GM19193 (cell line): ENCODE data around the gene CAMSAP1.

ENCODE experiments used
- POLR2A ChIP-seq: IDR thresholded peaks from 4 replicates; pipeline ENCODE4 v1.6.1; 2011; ENCODE audit not compliant: insufficient read depth, insufficient read length; ENCODE audit errors: extremely low read depth

Gene CAMSAP1, protein sequence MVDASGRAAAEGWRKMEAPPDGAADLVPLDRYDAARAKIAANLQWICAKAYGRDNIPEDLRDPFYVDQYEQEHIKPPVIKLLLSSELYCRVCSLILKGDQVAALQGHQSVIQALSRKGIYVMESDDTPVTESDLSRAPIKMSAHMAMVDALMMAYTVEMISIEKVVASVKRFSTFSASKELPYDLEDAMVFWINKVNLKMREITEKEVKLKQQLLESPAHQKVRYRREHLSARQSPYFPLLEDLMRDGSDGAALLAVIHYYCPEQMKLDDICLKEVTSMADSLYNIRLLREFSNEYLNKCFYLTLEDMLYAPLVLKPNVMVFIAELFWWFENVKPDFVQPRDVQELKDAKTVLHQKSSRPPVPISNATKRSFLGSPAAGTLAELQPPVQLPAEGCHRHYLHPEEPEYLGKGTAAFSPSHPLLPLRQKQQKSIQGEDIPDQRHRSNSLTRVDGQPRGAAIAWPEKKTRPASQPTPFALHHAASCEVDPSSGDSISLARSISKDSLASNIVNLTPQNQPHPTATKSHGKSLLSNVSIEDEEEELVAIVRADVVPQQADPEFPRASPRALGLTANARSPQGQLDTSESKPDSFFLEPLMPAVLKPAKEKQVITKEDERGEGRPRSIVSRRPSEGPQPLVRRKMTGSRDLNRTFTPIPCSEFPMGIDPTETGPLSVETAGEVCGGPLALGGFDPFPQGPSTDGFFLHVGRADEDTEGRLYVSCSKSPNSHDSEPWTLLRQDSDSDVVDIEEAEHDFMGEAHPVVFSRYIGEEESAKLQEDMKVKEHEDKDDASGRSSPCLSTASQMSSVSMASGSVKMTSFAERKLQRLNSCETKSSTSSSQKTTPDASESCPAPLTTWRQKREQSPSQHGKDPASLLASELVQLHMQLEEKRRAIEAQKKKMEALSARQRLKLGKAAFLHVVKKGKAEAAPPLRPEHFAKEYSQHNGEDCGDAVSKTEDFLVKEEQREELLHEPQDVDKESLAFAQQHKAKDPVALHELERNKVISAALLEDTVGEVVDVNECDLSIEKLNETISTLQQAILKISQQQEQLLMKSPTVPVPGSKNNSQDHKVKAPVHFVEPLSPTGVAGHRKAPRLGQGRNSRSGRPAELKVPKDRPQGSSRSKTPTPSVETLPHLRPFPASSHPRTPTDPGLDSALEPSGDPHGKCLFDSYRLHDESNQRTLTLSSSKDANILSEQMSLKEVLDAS (N-terminal part only)

DNA sequence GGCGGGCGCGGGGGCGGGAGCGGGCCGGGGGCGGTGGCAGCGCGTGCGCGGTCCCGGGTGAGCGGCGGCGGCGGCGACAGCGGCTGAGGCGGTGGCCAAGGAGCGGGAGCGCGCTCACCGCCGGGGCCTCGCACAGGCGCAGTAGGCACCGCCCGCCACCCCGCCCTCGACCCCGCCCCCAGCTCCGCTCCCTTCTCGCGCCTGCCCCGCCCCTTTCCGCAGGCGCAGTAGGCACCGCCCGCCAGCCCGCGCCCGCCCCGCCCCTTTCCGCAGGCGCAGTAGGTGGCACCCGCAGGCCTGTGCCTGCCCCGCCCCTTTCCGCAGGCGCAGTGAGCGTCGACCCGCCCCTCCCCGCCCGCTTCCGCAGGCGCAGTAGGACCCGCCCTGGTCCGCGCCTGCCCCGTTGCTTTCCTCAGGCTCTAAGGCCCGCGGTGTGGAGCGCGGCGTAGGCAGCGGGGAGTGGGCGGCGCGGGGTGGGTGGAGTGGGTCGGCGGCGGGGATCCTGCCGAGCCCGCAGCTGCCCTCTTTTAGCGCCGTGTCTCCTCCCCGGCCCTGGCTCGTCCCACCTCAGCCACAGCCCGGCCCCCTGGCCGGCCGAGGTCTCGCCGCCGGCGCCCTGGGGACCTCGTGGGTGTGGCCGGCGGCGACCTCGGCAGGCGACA, at the start of gene CAMSAP1:
Gene CAMSAP1 (minus strand): TSS at position 116 of the 662 bp plus-strand sequence. CDS start 387 bp downstream, outside the sequence.
- peak; percentile 59 for TF ChIP-seq POLR2A

DNA sequence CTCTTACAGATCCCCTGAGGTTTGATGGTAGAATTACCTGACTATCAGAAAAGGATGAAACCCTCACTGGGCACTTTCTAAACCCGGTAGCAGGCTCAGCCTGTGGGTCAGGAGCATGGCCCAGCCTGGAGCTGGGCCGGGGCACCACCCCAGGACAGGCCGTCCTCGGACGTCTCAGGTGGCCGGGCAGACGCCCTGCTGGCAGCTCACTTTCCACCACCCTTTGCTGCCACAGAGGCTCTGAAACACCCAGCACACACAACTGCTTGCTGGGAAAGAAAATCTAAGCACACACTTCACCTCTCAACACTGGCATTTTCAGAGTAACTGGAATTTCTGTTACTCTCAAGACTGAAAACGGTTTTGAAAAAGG, 49.4 kb upstream of the CAMSAP1 start:
- TF ChIP-seq POLR2A: no peak

DNA sequence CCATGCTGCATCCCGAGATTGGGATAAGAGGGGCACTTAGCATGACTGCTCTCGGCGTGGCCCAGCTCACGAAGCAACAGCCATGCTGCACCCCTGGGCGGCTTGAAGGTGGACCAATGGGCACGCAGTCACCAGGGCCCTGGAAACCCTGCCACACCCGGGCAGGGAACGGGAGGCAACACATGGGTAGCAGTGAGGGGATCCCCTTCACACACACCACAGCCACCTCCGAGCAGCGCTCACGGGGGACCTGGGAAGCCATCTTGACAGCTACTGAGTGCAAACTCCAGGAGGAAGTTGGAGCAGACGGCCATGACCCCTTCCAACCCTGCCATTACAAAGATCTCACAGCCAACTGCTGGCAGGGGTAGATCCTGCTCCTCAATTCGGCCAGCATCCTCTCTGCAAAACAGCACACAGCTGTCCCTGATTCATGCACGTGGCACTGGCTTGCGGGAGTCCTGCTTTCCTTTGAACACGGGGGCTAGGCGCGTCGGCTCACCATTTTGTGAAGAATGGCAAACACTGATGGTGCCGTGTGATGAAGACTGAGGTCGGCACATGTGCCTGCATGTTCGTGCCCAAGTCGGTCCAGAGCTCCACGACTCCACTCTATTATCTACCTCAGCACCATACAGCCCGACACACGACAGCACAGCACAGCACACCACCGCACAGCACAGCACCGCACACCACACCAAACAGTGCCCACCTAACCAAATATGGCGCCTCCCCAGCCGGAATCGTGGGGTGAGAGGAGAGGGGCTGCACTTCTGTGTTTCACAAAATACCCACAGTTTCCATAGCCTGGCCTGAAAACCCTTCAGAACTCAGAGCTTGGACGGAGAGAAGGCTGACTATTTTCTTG, 48.8 kb upstream of the CAMSAP1 start:
- no peak for TF ChIP-seq POLR2A

GRCh38 chr9:135952664-135953206, 45.4 kb upstream of the CAMSAP1 start:
- TF ChIP-seq POLR2A: no peak

GRCh38 chr9:135951889-135952663, 44.7 kb upstream of the CAMSAP1 start:
- no peak for TF ChIP-seq POLR2A

DNA sequence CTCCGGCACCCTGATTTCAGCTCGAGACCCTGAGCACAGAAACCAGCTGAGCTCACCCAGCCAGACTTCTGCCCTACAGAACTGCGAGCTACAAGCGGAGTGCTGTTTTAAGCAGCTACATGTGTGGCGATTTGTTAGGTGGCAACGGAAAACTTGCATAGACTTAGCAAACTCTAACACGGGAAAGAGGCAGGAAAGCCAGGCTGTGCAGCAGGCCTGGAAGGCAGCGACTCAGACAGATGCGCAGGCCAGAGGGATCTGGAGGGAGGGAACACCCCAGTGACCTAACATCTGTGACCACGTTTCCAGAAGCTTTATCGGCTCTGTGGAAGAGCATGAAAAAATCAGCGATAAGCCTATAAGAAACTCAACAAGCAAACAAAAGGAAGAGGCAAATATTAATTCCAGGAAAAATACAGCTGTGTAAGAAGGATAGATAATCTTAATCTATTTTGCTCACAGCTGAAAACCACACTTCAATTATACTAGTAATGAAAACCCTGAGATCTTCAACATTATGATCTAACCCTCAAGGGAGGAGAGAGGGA, 42.9 kb upstream of the CAMSAP1 start:
- no peak for TF ChIP-seq POLR2A

- no peak for TF ChIP-seq POLR2A
Observed at GRCh38 chr9:135949501-135950134, 42.3 kb upstream of the CAMSAP1 start.

GRCh38 chr9:135948968-135949367, 41.6 kb upstream of the CAMSAP1 start:
- TF ChIP-seq POLR2A: no peak

- TF ChIP-seq POLR2A: no peak
Observed at GRCh38 chr9:135948446-135948845, 41.1 kb upstream of the CAMSAP1 start.

DNA sequence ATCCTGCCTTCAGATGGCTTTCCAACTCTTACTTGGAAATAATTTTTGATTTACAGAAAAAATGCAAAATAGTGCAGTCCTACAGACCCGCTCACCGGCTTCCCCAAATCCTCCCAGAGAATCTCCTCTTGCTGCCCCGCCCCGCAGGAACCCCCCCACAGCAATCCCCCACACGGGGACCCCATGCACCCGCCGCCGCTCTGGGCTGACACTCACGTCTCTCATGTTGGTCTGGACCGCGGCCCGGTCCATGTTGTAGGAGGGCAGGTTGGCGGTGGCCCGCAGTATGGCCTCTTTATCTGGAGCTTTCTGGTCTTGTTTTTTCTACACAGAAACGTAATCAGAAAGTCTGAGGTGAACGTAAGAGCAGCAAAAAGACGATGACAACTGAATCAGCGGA, 40.2 kb upstream of the CAMSAP1 start:
- no peak for TF ChIP-seq POLR2A

DNA sequence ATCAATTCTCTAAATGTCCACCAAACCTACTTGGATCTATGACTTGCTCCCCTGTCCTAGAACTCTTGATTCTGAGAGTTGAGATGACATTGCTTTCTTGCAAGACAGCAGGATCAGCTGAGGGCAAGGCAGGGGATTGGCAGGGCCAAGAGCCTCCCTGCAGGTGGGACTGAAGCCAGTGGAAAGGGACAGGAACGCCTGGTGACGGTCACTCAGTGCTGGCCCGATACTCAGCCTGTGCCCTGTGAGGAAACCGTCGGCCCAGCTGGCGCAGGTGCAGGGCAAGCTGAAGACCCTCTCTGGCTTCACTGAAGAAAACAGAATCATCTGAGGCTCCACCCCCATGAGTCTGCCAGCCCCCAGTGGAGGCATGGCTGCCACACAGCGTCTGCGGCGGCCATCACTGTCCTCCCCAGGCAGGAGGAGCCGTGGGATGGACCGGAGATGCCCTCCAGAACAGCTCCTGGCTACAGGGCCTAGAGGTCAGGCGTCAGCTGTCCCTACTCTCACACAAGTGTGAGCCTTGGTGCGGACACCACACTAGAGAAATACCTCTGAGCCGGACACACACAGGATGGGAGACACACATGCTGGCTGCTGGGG, 39.1 kb upstream of the CAMSAP1 start:
- TF ChIP-seq POLR2A: no peak
